CD4-positive, alpha-beta T cell treated with Interferon alpha-2 for 1 hour (primary cell): Measurements from ENCODE around the gene RNF144A.
"Not testable (repeated sequence)": the region's sequence is repeated elsewhere in the genome, so short reads cannot be mapped to it uniquely, and the experiment has no call there.

Experiments used
- DNase-seq, 2 donors: peaks; one replicate each; pipeline ENCODE4 v3.0.0-alpha.2; 2020 to 2022

Gene RNF144A, protein sequence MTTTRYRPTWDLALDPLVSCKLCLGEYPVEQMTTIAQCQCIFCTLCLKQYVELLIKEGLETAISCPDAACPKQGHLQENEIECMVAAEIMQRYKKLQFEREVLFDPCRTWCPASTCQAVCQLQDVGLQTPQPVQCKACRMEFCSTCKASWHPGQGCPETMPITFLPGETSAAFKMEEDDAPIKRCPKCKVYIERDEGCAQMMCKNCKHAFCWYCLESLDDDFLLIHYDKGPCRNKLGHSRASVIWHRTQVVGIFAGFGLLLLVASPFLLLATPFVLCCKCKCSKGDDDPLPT

GRCh38 chr2:6917071-6917760, at the start of gene RNF144A:
RNF144A (plus strand) TSS chr2:6917412; CDS start chr2:6996927, 79,515 bp downstream.
- peak; percentile 61 to 82 for DNase-seq

GRCh38 chr2:6872394-6872793, 44.8 kb upstream of the RNF144A start:
- no peak for DNase-seq

DNA sequence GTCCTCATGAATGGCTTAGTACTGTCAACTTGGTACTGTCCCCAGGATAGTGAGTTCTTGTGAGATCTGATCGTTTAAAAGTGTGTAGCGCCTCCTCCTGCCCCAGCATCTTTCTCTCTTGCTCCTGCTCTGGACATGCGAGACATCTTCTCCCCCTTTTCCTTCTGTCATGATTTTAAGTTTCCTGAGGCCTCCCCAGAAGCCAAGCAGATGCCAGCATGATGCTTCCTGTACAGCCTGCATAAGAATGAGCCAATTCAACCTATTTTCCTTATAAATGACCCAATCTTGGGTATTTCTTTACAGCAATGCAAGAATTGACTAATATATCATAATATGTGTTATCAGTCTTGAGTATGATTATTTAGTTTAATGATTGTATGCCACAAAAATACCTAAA, 43.2 kb upstream of the RNF144A start:
- DNase-seq, result no peak

DNA sequence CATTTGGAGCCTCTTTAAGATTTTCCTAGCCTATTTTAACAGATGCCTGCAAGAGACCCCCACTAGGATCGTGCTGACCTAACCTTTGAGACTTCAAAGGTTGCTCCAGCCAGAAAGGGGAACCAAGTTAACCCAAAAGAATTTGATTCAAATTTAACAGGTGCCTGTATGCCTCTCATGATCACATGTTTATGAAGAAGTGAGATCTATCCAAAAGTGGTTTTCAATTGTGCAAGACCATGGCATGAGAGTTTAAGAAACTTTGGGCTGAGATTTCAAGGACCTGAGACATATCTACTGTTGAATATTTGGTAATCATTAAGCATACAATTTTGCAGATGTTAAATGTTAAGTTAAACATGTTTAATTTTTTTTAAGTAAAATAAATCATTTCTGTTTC, 40.9 kb upstream of the RNF144A start:
- no peak for DNase-seq

GRCh38 chr2:6877402-6878304, 39.6 kb upstream of the RNF144A start, which contains the start of gene RSAD2:
RSAD2 (plus strand) TSS chr2:6877777; CDS start chr2:6877801, 24 bp downstream.
- peak; percentile 84 to 93 for DNase-seq

DNA sequence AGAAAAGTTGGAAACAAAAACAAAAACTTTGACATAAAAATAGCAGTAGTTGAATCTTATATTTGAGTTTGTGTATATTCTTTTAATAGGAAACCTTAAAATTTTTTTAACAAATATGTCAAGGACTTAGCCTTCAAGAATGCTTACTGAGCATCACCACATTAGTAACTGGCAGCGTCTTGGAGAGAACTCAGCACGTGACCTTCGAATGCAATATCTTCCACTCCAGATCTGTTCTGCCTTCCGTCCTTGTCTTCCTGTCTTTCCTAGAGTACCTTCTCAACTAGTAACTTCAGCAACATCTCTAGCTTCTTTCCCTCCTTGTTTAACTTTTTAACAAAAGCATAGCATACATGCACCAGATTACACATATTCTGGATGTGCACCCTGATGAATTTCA, 38.7 kb upstream of the RNF144A start:
- DNase-seq, result no peak

GRCh38 chr2:6879011-6879410, 38.2 kb upstream of the RNF144A start:
- no peak for DNase-seq

DNA sequence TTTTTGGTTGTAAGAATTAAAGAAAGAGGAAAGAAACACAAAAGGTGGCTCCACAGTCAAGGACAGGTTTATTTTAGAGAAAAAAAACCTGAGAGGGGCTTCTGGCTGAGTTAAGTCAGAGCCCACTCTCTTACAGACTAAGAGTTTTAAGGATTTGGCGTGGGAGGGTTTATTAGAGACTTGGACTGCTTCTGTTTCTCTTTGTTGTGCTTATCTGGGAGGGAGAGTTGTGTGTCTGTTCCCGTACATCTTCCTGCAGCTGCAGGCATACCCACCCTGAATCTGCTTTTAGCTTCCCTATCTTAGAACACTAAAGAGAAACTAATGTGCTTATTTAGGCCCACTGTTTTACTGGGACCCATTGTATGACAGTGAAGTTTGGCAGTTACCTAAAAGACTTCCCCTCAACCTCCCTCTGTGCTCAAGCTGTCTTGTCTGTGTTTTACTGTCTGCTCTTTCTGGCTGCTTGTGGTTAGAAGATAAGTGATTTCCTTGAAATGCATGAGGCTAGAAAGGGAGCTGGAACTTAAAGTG, 36.9 kb upstream of the RNF144A start:
- DNase-seq, result peak; percentile 68 to 86

GRCh38 chr2:6881046-6881445, 36.2 kb upstream of the RNF144A start:
- DNase-seq, result no peak

DNA sequence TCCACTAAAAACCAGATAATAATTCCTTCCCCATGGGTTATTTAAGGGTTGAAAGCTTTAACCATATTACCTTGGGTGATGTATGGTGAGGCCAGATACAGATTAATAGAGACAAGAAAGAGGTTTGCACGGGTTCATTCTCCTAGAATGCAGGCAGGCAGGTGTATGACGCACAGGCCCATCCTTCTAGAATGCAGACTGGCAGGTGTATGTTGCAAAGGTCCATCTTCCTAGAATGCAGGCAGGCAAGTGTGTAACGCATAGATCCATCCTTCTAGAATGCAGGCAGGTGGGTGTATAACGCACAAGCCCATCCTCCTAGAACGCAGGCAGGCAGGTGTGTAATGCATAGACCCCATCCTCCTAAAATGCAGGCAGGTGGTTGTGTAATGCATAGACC, 35.7 kb upstream of the RNF144A start:
- no peak for DNase-seq

GRCh38 chr2:6883448-6884122, 33.6 kb upstream of the RNF144A start:
- no peak for DNase-seq

GRCh38 chr2:6885551-6885950, 31.7 kb upstream of the RNF144A start:
- DNase-seq, result no peak

DNA sequence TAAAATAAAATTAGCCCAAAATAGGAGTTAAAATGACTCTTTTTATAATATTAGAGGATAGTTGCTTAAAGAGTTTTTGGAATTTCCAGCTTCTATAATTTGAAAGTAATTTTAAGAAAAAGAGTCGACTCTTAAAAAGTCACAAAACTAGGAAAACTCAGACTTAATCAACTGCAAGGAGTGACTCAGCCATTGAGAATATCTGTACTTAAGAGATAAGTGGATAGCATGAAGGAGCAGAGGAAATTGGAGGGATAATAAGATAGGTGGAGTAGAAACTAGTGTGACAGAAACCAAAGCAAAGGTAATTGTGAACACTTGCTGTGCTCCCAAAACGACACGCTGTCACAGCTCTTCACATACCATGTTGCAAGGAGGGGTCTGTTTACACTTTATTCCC, 31.2 kb upstream of the RNF144A start:
- no peak for DNase-seq

- DNase-seq, result no peak
Measured at GRCh38 chr2:6887751-6888192, 29.4 kb upstream of the RNF144A start.

- no peak for DNase-seq
Measured at GRCh38 chr2:6888724-6889123, 28.5 kb upstream of the RNF144A start.

DNA sequence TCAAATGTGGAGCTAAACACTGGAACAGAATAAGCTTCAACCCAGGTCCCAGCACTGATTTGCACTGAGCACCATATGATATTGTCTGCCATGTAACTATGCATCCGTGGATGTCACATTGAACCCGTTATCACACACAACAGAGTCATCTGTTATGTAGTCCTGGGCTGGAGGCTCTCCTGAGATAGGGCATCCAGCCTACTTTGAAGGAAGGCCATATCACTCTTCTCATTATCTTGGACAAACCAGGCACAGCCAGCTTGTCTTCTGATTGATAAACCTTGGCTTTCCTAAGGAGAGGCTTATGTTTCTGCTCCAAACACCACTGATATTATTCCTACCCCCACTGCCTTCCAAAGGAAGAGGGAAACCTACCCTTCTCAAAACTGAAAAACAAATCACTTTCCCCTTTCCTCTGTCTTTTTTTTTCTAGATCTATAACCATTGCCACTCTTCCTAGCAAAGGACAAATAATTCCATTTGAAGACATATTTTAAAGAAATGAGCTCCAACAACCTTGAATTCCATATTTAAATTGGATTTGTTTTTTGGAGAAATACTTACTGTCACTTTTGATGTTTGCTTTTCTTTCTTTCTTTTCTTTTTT, 23.2 kb upstream of the RNF144A start:
- DNase-seq, result no peak

DNA sequence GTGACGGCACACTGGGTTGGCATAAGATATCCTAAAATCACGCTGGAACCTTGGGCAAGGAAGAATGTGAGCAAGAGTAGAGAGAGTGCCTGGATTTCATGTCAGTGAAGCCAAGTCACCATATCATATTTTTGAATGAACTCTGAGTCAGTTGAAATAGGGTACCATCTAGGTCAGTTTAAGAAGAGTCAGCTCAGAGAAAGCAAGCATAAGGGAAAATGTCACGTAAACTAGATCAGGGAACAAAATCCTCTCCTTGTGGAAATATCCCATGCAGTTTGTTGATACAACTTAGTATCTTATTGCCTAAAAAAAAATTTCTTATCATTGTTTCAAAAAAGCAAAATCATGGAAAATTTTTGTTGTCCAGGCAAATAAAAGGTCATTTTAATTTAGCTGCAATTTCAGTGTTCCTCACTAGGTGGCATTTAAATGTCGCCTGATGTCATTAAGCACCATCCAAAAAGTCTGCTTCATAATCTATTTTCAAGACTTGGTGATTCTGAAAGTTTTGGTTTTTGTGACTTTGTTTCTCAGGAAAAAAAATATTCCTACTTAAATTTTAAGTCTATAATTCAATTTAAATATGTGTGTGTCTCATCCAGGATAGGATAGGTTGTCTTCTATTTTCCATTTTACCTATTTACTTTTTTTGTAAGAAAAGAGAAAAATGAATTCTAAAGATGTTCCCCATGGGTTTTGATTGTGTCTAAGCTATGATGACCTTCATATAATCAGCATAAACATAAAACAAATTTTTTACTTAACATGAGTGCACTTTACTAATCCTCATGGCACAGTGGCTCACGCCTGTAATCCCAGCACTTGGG, 20.1 kb upstream of the RNF144A start:
- DNase-seq, result peak in 1 of 2 donors; percentile 66

GRCh38 chr2:6902581-6902980, 14.6 kb upstream of the RNF144A start:
- not testable (repeated sequence) for DNase-seq

GRCh38 chr2:6905668-6906067, 11.5 kb upstream of the RNF144A start:
- no peak for DNase-seq

DNA sequence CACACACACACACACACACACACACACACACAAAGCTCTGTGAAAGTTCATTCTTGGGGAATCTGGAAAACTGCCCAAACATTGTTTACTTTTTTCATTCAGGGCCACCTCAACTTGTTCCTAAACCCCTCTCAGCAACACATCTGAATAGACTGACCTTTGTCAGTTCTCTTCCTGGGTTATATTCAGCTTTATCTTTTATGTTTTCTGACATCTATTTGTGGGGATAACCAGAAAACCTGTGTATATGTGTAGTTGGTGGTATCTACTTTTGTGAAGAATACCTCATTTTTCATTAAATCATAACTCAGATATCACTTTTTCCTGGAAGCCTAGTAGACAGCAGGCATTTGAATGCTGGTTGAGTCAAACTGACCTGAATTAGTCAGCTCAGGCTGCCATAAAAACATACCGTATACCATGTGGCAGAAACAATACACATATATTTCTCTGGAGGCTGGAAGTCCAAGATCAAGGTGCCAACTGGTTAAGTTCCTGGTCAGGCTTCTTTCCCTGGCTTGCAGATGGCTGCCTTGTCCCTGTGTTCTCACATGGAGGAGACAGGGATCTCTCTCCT, 11.0 kb upstream of the RNF144A start:
- no peak for DNase-seq

DNA sequence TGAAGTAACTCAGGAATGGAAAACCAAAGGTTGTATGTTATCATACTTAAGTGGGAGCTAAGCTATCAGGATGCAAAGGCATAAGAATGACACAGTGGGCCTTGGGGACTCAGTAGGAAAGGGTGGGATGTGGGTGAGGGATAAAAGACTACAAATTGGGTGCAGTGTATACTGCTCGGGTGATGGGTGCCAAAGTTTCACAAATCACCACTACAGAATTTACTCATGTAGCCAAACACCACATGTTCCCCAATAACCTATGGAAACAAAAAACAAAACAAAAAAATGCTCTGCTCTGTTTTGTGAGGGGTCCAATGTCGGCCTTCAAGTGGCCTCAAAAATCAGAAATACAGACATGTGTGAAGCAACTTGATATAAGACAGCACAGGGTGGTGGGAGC, 8.9 kb upstream of the RNF144A start:
- DNase-seq, result no peak
